Bronchial epithelial cell (primary cell): ENCODE data around the gene EIPR1. TPM values are rescaled to one million over a fixed set of nuclear protein-coding genes. Genes with fewer than 3 reads are reported as not detected.
"Not testable (repeated sequence)": the region's sequence is repeated elsewhere in the genome, so short reads cannot be mapped to it uniquely, and the experiment has no call there.

Source experiments
- DNase-seq: peaks from one replicate; pipeline ENCODE4 v3.0.0-alpha.2; 2010; ENCODE audit warnings: low read depth
- FAIRE-seq: peaks from 2 replicates; lab custom pipeline; 2011; peaks lifted over from hg19 to GRCh38; lab: Jason Lieb, UNC
- H3K27me3 ChIP-seq: 2 replicates; pipeline ENCODE4 v1.5.1; 2011; ENCODE audit warnings: low read length; ENCODE audit not compliant: control insufficient read depth, insufficient read depth
- H3K36me3 ChIP-seq: 2 replicates; pipeline ENCODE4 v1.5.1; 2011; ENCODE audit warnings: low read length; ENCODE audit not compliant: control insufficient read depth, insufficient read depth
- H3K4me3 ChIP-seq: 2 replicates; pipeline ENCODE4 v1.5.1; 2011; ENCODE audit warnings: mild to moderate bottlenecking, low read depth, low read length, control low read depth
- CTCF ChIP-seq: IDR thresholded peaks from 2 replicates; pipeline ENCODE4 v1.5.1; 2011; ENCODE audit warnings: mild to moderate bottlenecking, moderate library complexity, low read length, control low read depth, inconsistent platforms; ENCODE audit not compliant: insufficient read depth, severe bottlenecking
- total RNA-seq: library from RNA; depleted of rRNA; stranded (reverse); fragments of >200 nt; gene quantifications from 2 replicates; pipeline ENCODE4 v1.2.1, GENCODE V29; 2014

The EIPR1 gene
- total RNA-seq, 1 donor from 2014 or later: 44.5 TPM

GRCh38 chr2:3290655-3291054, 87.0 kb downstream of the EIPR1 start:
- no peaks in the 10 kb centered on the region for H3K36me3 ChIP-seq
- FAIRE-seq (no peak), DNase-seq (no peak)
- H3K27me3 ChIP-seq: no peaks in the 10 kb centered on the region
- no peak overlapping the region for H3K4me3 ChIP-seq
- no peak for TF ChIP-seq CTCF

- no peak for TF ChIP-seq CTCF
- no peak for DNase-seq
- no peak for FAIRE-seq
- Histone ChIP-seq H3K27me3 (no peaks in the 10 kb centered on the region), H3K4me3 (no peak overlapping the region), H3K36me3 (no peaks in the 10 kb centered on the region)
Measured at GRCh38 chr2:3289971-3290370, 87.6 kb downstream of the EIPR1 start.

GRCh38 chr2:3289526-3289925, 88.1 kb downstream of the EIPR1 start:
- Histone ChIP-seq H3K27me3 (no peaks in the 10 kb centered on the region), H3K36me3 (no peaks in the 10 kb centered on the region), H3K4me3 (no peak overlapping the region)
- no peak for DNase-seq
- no peak for FAIRE-seq
- no peak for TF ChIP-seq CTCF

- H3K27me3 ChIP-seq: no peaks in the 10 kb centered on the region
- H3K4me3 ChIP-seq: no peak overlapping the region
- FAIRE-seq (no peak), DNase-seq (no peak)
- no peaks in the 10 kb centered on the region for H3K36me3 ChIP-seq
- no peak for TF ChIP-seq CTCF
Measured at GRCh38 chr2:3289171-3289515, 88.5 kb downstream of the EIPR1 start.

GRCh38 chr2:3288470-3289170, 89.0 kb downstream of the EIPR1 start:
- Histone ChIP-seq H3K27me3 (no peaks in the 10 kb centered on the region), H3K36me3 (no peaks in the 10 kb centered on the region), H3K4me3 (no peak overlapping the region)
- TF ChIP-seq CTCF: no peak
- no peak for FAIRE-seq
- no peak for DNase-seq

GRCh38 chr2:3287896-3288295, 89.7 kb downstream of the EIPR1 start:
- no peak for FAIRE-seq

GRCh38 chr2:3286646-3287036, 91.0 kb downstream of the EIPR1 start:
- not testable (repeated sequence) for H3K4me3 ChIP-seq, H3K36me3 ChIP-seq, H3K27me3 ChIP-seq, FAIRE-seq, DNase-seq

More at GRCh38 chr2:3287896-3288295, 89.7 kb downstream of the EIPR1 start:
- no peaks in the 10 kb centered on the region for H3K36me3 ChIP-seq
- DNase-seq: no peak
- no peak overlapping the region for H3K4me3 ChIP-seq
- TF ChIP-seq CTCF: no peak
- H3K27me3 ChIP-seq: no peaks in the 10 kb centered on the region
